CD4-positive, alpha-beta T cell treated with Interleukin-21 for 1 hour (primary cell): ENCODE results near the gene TNS1.
"Not testable (repeated sequence)": the region's sequence is repeated elsewhere in the genome, so short reads cannot be mapped to it uniquely, and the experiment has no call there.

ENCODE experiments used
- DNase-seq: peaks from one replicate; pipeline ENCODE4 v3.0.0-alpha.2; 2020

TNS1 gene

DNA sequence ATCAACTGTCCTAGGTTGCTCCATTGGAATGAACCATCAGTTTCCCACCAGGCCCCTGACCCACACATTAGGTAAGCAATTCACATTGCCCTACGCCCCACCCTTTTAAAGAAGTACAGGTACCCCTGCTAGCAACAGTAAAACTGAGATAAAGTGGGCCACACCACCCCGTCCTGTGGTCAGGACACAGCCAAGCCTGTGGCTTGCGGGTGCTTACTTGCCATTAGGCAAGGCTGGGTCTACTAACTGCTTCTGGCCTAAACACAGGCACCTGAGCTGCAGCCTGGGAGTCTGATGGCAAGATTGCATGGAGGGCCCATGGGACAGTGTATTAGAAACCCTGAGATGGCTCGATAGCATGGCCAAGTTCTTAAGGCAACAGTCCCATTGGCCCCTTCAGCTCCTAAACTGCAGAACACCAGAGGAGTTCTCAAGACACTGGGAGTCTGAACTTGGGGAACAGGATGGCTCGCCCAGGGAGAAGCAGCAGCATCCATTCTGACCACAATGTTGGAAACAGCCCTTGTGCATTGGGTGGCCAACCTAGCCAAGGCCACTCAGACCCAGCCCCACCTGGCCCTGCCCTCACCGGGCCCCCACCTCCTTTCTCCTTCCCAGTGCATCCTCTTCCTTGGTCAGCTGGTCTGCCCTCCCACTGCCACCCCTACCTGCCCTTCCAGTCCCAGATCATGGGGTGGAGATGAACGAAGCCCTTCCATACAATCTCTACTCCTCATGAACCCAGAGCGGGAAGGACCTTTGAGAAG is 177.1 kb downstream of the TNS1 start:
- no peak for DNase-seq

DNA sequence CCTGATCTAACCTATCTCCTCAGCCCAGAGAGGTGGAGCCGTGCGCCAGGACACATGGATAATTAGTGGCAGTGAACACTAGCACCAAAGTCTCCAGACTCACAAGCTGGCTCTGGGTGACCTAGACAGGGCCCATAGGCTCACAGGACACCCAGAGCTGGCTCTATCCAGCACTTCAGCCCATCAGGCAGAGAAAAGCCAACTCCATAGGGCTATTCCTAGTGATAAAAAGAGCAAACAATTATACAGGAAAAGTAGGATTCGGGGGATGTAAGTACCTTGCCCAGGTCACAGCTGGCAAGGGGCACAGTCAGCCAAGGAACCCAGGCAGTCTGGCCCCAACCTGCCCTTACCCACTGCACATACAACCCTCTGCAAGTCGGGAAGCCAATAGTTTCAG is 178.6 kb downstream of the TNS1 start:
- no peak for DNase-seq

DNA sequence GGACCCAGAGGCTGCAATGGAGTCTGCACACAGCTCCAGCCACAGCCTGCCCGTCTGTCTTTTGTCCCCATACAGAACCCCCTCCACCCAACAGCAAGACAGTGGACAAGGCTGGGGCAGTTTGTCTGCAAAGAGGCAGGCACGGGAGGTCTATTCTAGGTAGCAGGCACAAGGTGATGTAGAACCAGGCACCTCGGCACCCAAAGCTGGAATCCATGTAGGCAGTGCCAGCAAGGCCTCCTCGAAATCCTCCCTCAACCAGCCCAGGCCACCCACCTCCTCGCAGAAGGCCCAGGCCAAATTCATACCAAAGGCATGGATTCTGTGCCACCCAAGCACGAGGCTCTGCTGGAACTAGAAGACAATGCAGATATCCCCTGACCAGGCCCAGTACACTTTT is 179.2 kb downstream of the TNS1 start:
- DNase-seq, result no peak

DNA sequence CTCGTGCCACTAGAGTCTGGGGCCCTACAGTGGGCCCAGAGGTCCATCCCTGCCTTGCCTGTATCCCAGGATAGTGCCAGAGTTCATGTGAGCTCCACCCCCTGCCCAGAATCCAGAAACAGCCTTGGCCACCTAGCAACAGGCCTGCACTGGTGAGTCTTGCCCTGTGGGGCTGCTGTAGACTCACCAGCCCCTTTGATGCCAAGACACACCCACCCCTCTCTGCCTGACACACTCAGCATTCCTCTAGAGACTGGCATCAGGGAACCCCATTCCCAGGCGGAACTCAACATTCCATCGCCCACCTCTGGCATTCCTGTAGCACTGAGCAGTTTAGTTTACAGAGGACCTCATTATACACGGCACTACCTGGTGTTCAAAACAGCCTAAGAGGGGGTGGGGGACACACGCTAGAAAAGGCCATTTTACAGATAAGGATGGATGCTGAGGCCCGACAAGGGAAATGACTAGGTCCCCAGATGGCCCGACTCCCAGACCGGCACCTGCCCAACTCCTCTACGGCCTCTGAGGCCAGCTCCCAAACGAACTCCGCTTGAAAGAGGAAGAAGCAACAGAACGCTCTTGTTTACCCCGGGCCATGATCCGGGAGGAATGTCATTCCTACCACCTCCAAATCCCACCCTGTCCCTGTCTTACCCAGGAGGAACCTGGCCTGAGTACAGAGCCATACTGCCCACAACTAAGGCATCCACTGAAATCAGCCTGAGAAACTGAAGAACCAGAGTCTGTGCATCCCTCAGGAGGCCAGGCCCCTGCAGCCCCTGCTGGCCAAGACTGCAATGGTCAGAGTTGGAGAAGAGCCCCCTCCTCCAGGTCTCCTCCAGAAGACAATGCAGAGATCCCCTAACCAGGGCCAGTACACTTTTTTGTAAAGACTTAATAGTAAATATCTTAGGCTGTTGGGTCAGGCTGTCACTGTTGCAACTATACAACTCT is 180.2 kb downstream of the TNS1 start:
- DNase-seq, result no peak

DNA sequence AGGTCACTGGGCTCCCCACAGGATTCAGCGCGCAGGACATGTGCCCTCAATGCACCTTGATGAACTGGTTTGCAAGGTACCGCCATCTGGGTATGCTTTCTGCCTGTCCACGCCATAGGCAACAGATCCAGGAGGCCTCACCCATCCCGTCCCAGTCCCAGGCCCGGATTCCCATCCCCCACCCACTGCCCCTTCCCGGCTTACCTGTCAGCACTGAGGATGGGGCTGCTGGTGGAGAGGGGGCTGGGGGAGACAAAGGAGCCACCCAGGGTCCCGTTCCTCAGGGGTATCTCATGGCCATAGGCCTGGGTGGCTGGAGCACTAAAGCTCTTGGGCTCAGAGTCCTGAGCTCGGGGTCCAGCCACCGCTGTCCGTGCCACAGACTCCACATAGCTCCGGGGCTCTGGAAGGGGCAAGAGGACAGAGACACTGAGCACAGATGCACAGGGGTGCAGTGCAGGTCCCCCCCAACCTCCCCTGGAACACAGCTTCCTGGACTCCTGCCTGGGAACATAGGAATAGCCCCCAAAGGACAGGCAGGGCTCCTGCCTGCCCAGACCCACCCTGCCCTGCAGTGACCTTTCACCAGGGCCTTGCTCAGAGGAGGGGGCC is 181.2 kb downstream of the TNS1 start:
- DNase-seq, result no peak

DNA sequence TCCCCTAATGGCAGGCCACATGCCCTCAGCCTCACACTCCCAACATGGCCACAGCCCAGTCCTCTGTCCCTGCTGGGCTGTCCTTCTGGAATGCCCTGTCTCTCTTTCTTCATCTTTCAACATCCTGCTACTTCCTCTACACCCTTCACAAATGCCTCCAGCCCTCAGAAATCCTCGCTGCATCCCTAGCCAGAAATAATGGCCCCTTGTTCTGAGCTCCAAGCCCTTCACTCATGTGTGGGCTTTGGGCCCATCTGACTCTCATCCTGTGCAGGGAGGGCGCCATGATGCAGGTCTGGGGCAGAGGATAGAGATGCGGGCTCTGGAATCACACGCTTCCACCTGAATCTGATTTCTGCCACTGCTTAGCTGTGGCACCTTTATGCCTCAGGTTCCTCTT is 181.9 kb downstream of the TNS1 start:
- no peak for DNase-seq

DNA sequence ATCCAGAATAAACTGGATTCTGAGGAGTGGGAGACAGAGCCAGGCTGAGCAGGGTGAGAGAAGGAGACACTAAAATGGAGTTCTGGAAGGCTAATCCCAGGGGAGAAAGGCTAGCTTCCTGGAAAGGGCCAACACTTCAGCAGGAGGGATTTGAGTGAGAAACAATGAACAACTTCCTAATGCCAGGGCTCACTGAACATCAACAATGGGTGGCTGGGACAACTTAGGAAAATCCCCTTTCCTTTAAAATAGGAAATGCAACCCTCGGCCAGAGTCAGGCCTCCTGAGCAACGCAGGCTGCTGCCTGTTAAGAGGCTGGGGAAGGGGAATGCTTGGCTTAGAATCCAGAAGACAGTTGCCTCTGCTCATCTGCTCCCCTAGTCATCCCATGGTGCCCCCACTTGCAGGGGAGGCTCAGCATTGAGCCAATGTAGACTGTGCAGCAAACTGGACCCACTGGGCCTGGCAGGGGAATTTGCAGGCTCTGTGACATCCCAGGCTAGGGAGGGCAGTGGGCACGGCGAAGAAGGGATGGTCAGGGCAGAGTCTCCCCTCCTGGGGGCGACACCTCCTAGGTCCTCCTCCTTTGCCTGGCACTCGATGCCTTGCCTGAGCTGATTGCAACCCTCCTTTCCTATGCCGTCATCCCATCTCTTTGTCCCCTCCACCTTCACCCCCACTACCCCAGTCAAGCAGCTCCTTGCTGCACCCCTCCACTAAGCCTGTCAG is 182.5 kb downstream of the TNS1 start:
- no peak for DNase-seq

DNA sequence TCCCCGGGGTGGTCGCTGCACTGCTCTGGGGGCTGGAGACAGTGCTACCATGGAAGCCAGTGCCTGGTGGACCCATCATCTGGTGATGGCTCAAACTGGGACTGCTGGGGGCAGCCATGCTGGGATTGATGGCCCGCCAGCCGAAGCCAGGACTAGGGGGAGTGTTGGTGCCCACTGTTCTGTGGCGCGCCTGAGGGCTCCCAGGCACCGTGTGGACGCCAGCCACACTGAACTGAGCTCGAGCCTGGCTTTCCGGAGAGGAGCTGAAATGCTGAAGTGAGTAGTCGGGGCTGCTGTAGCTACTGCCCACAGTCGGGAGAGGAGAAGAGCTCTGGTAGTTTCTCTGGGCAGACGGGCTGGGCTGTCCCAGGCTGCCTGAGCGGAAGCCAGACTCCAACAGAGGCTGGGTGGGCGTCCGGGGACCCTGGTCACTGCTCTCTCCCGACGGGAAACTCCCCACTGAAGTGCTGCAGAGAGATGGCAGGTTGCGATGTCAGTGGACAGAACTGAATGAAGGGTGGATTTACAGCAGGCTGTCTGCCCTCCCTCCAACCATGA is 184.4 kb downstream of the TNS1 start:
- DNase-seq, result no peak

DNA sequence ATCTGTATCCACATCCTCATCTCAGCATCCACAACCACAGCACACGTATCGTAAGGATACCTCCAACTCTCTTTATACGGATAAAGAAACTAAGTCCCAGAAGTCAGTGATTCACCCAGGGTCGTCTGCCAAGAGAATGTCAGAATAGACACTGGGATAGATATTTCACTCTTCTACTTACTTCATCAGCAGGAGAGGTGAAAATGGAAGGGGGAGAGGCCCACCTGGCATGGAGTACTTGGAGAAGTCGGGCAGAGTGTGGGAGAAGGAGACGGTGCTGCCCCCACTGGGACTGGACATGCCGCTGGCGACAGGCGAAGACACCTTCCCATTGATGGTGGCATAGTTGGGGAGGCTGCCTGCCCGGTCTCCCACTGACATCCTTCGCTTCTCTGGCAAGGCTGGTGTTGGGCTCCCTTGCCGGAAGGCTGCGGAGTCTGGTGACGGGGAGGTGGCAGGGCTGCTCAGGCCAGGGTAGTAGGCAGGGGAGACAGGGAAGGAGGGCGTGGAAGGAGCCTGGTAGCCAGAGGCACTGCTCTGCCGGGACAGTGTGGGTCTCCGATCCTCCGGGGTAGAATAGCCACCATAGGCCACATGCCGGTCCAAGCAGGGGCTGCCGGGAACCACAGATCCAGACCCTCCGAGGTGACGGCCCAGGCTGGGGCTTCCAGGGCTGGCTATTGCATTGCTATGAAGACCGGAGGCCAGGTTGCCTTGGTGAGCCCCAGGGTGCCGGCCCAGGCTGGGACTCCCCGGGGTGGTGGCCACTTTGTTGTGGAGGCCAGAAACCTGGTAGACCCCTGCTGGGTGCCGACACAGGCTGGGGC is 185.1 kb downstream of the TNS1 start:
- DNase-seq, result no peak

DNA sequence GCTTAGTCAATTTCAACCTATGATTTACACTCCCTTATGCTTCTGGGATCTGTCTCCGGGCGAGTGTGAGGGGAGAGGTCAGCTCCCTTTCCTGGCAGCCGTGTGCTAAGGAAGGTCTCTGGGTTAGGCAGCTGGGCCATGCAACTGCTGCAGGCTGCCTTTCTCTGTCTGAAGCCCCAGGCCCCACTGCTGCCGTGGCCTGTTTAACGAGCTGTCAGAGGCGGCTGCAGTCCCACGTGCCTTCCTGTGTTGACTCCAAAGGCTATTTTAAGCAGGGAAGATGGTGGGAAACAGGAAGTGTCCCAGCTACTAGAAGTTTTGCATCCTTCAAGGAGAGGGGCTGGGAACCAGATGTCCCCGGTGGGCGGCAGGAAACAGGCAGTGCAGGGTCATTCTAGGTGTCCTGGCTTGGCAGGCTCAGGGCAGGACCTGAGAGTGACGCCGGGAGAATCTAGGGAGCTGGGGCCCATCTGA is 186.4 kb downstream of the TNS1 start:
- DNase-seq, result no peak

DNA sequence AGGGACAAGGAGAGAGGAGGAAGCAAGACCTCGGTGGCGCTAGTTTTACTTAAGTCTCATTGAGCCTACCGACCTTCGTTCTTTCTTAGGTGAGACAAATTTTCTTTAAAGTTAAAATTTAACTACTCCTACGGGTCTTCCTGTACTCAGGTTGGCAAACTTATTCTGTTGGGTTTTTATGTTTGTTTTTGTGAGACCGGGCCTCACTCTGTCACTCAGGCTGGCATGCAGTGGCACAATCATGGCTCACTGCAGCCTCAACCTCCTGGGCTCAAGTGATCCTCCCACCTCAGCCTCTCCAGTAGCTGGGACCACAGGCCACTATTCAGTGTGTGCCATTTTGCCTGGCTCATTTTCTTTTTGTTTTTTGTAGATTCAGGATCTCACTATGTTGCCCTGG is 189.0 kb downstream of the TNS1 start:
- DNase-seq, result no peak

DNA sequence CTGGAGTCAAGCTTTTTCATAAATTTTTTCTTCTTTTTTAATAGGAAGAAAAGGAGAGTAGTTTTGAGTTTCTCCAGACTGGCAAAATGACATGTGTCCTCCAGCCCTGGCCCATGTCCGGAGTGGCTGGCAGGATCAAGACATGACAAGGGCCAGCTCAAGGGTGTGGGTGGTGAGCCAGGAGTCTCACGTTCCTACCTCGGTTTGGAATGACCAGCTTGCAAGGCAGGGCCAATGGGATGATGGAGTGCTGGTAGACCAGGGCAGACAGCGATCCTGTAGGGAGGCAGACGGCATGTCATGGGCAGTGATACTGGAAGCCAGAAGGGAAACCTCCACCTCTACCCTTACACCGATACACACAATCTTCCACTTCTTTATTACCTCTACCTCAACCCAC is 190.6 kb downstream of the TNS1 start:
- DNase-seq, result no peak

DNA sequence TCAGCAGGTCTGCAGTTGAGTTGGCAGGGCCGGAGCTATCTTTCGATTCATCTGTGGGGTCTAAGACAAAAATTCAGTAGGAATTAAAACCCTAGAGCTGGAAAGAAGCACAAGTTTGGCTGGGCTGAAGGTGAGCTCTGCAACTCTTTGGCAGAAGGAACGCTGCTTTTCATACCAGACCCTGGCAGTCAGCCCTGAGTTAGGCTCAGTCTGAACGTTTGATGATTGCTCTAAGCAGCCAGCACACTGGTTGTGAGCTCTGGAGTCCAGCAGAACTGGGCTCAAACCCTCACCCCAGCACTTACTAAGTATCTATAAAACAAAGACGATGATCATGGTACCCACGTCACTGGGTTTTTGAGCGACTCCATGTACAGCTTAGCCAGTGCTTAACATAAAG is 192.5 kb downstream of the TNS1 start:
- DNase-seq, result no peak

DNA sequence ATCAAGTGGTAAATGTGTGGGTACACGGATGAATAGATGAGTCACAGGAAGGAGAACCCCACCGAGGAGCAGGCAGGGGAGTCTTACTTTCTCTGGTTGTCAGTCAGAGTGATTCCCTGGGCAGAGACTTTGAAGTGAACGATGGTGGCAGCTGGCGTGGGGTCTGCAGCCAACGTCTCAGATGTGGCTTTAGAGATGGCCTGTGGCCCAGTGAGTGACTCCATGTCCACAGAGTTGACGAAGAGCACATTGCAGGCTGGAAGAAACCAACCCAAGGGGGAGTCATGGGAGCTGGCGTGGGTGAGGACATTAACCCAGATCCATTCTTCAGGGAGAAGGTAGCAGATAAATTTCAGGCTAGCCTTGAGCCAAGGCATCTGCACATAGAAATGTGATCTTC is 193.1 kb downstream of the TNS1 start:
- DNase-seq, result no peak

DNA sequence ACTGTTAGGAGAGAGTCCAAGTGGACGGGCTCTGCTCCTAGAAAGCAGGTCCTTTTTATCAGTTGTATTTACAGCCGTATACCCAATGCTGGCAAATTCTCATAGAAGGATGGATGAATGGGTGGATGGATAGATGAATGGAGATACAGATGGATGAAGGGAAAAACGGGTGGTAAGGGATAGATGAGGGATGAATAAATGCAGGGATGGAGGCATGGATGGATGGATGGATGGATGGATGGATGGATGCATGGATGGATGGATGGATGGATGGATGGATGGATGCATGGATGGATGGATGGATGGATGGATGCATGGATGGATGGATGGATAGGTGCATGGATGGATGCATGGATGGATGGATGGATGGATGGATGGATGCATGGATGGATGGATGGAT is 193.8 kb downstream of the TNS1 start:
- not testable (repeated sequence) for DNase-seq

DNA sequence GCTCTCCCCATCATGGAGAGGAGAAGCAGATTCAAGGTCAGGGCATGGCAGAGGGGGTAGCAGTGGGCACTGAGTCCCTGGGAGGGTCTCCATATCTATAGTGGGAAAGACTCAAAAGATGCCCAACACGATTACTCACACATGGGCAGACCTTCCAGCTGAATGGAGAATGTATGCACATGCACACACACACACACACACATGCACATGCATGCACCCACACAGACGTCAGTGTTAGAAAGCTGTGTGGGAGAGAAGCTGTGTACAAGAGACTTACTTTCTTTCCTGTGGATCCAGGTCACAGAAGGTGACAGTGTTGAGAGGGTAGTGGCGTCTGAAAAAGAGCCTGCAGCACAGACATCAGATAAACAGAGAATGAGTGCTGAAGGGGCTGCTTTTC is 194.5 kb downstream of the TNS1 start:
- DNase-seq, result no peak

DNA sequence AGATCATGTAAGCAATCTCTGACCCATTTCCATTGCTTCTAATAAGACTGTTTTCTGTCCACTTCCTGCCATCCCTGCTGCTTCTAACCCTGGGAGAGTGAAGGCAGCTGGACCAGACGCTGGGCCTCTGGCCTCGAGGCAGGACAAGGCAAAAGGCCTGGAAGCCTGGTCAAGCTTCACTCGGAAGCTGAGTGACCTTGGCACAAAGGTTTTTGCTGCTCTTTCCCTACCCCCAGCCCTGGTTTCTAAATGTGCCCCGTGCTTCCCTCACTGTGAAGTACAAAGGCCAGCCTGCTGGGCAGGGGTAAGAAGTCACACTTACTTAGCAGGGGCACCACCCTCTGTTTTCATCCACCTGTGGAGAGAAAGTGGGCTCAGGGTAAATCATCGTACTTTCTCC is 195.0 kb downstream of the TNS1 start:
- no peak for DNase-seq

DNA sequence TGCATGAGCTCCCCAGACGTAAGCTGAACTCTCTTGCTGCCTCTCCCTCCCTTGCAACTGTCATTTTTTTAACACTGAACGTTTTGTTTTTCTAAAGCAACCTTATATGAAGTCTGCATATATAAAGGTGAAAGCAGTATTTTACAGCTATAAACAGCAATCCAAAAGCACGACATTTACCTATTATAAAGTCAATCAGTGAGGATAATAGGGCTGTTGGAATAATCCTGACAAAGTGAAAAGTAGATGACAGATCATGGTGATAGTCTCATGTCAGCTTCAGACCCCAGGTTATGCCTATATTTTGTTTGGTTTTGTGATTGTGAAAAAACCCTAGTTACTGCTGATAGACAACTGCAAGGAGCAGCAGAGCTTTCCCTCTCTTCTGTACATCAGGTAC is 195.8 kb downstream of the TNS1 start:
- no peak for DNase-seq

DNA sequence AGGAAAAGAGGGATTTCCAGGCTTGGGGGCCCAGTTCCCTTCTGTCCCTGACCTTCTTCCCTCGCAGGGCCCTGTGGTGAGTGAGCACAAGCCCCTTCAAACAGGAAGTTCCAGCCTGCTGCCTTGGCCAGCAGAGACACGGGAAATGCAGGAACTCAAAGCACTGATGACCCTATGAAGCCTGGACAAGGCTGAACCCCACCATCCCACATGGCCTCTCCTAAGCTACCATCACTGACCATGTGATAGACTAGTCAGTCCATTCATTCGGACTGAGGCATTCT is 196.4 kb downstream of the TNS1 start:
- no peak for DNase-seq

DNA sequence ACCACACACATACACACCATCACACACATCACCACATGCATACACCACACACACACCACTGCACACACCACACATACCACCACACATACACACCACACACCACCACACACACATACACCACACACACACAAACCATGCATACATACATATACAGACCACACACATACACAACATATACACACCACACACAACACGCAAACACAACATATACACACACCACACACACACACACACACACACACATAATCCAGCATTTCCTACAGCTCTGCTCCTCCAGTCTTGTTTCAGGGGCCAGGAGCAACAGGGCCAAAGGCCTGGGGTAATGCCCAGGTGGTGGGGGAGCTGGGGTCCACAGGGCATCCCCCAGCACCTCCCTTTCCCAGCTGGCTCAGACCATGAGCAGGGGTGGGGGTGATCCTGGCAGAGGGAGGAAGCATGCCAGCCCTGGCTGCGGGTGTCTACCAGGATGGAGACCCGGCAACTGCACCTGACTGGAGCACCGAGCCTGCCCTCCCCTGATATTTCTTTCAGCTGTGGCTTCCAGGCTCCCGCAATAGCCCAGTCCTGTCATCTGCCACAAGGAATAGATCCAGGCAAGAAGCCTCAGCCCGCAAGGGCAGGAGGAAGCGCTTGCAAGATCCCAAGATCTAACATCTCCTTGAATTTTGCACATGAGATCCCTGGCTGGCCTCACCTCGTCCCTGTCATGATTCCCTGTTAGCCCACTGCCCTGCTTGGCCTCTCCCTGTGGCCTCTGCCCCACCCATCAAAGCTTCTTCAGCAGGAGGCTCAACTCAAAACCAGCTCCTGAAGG is 196.9 kb downstream of the TNS1 start:
- DNase-seq, result no peak
